A549 (cell line): ENCODE data around the gene SLC24A1.

ENCODE experiments used
- CTCF ChIP-seq: fragments of >200 bp; sonication (Bioruptor Twin); formaldehyde crosslinking; IDR thresholded peaks from 3 replicates; pipeline ENCODE4 v1.5.1; 2016
- HDAC2 ChIP-seq: fragments of 200-600 bp; sonication (generic); IDR thresholded peaks from 2 replicates; pipeline ENCODE4 v1.6.1; 2016
- MAFK ChIP-seq: fragments of 450-650 bp; IDR thresholded peaks from 2 replicates; pipeline ENCODE4 v1.6.1; 2014; ENCODE audit not compliant: partially characterized antibody
- MAX ChIP-seq: IDR thresholded peaks from 2 replicates; pipeline ENCODE4 v1.6.1; 2012
- REST ChIP-seq: fragments of 200-600 bp; sonication (generic); IDR thresholded peaks from 2 replicates; pipeline ENCODE4 v1.6.1; 2016; ENCODE audit warnings: antibody characterized with exemption, mild to moderate bottlenecking, moderate library complexity

GRCh38 chr15:65612616-65612946, 9.2 kb upstream of the SLC24A1 start:
- TF ChIP-seq CTCF (no peak), MAX (no peak), REST (no peak), HDAC2 (no peak), MAFK (no peak)
